H9 (cell line): ENCODE data around the gene SUPT7L. TPM values are rescaled to one million over a fixed set of nuclear protein-coding genes. Genes with fewer than 3 reads are reported as not detected.

Experiments used
- DNase-seq: peaks from one replicate; pipeline ENCODE4 v3.0.0-alpha.2; 2017
- H2AFZ ChIP-seq: one replicate; pipeline ENCODE4 v1.6.1; 2013; ENCODE audit warnings: mild to moderate bottlenecking, low read length, control low read depth, moderate library complexity
- H2AK5ac ChIP-seq: 2 replicates; pipeline ENCODE4 v1.6.1; 2013; ENCODE audit warnings: low read length, control low read depth, mixed read lengths; ENCODE audit not compliant: insufficient read length
- H2BK120ac ChIP-seq: one replicate; pipeline ENCODE4 v1.6.1; 2013; ENCODE audit warnings: low read depth, mild to moderate bottlenecking, low read length, control low read depth, inconsistent platforms; ENCODE audit not compliant: poor library complexity, severe bottlenecking
- H2BK12ac ChIP-seq: 2 replicates; pipeline ENCODE4 v1.6.1; 2013; ENCODE audit warnings: low read length, control low read depth, mixed read lengths, low read depth; ENCODE audit not compliant: insufficient read length
- H2BK15ac ChIP-seq: 2 replicates; pipeline ENCODE4 v1.6.1; 2013; ENCODE audit warnings: low read depth, low read length, control low read depth
- H2BK20ac ChIP-seq: one replicate; pipeline ENCODE4 v1.6.1; 2013; ENCODE audit warnings: low read depth, mild to moderate bottlenecking, low read length, control low read depth, inconsistent platforms; ENCODE audit not compliant: poor library complexity, severe bottlenecking
- H2BK5ac ChIP-seq: 2 replicates; pipeline ENCODE4 v1.6.1; 2013; ENCODE audit warnings: low read length, control low read depth, mixed read lengths; ENCODE audit not compliant: insufficient read length
- H3K14ac ChIP-seq: 2 replicates; pipeline ENCODE4 v1.6.1; 2013; ENCODE audit warnings: low read length, control low read depth; ENCODE audit not compliant: insufficient read depth
- H3K18ac ChIP-seq: 2 replicates; pipeline ENCODE4 v1.6.1; 2013; ENCODE audit warnings: low read depth, mild to moderate bottlenecking, mixed read lengths, low read length, control low read depth; ENCODE audit not compliant: insufficient read length
- H3K23ac ChIP-seq: 2 replicates; pipeline ENCODE4 v1.6.1; 2013; ENCODE audit warnings: low read length, control low read depth, mixed read lengths, low read depth; ENCODE audit not compliant: insufficient read length
- H3K23me2 ChIP-seq: 2 replicates; pipeline ENCODE4 v1.6.1; 2013; ENCODE audit warnings: low read depth, mild to moderate bottlenecking, mixed read lengths, low read length, control low read depth; ENCODE audit not compliant: insufficient read length, poor library complexity, severe bottlenecking
- H3K27ac ChIP-seq: 2 replicates; pipeline ENCODE4 v1.5.1; 2013; ENCODE audit warnings: low read length, control low read depth, mixed read lengths, low read depth; ENCODE audit not compliant: insufficient read length
- H3K27me3 ChIP-seq: 2 replicates; pipeline ENCODE4 v1.6.1; 2013; ENCODE audit warnings: low read length, control low read depth, inconsistent platforms; ENCODE audit not compliant: insufficient read depth
- H3K4ac ChIP-seq: 2 replicates; pipeline ENCODE4 v1.6.1; 2013; ENCODE audit warnings: low read depth, mild to moderate bottlenecking, control low read depth, inconsistent platforms, low read length, moderate library complexity
- H3K4me1 ChIP-seq: 2 replicates; pipeline ENCODE4 v1.6.1; 2013; ENCODE audit warnings: low read length, control low read depth, inconsistent platforms; ENCODE audit not compliant: insufficient read depth
- H3K4me2 ChIP-seq: 2 replicates; pipeline ENCODE4 v1.6.1; 2013; ENCODE audit warnings: low read length, control low read depth, mixed read lengths; ENCODE audit not compliant: insufficient read length, insufficient read depth
- H3K56ac ChIP-seq: 2 replicates; pipeline ENCODE4 v1.6.1; 2013; ENCODE audit warnings: low read depth, mild to moderate bottlenecking, mixed read lengths, low read length, control low read depth; ENCODE audit not compliant: insufficient read length
- H3K79me1 ChIP-seq: 2 replicates; pipeline ENCODE4 v1.6.1; 2013; ENCODE audit warnings: low read depth, mild to moderate bottlenecking, moderate library complexity, low read length, control low read depth, inconsistent platforms; ENCODE audit not compliant: insufficient read depth, poor library complexity, severe bottlenecking
- H3K79me2 ChIP-seq: 2 replicates; pipeline ENCODE4 v1.6.1; 2013; ENCODE audit warnings: low read length, control low read depth, inconsistent platforms; ENCODE audit not compliant: insufficient read depth
- H3K9ac ChIP-seq: 2 replicates; pipeline ENCODE4 v1.6.1; 2013; ENCODE audit warnings: low read length, control low read depth, mixed read lengths; ENCODE audit not compliant: insufficient read length; ENCODE audit errors: extremely low read depth
- H3K9me3 ChIP-seq: one replicate; pipeline ENCODE4 v1.6.1; 2013; ENCODE audit warnings: low read depth, low read length, inconsistent platforms; ENCODE audit not compliant: control insufficient read depth
- H3T11ph ChIP-seq: one replicate; pipeline ENCODE4 v1.6.1; 2013; ENCODE audit warnings: mild to moderate bottlenecking, low read length, control low read depth, inconsistent platforms
- H4K20me1 ChIP-seq: one replicate; pipeline ENCODE4 v1.6.1; 2013; ENCODE audit not compliant: control insufficient read depth, insufficient read length, insufficient read depth
- H4K5ac ChIP-seq: 2 replicates; pipeline ENCODE4 v1.6.1; 2013; ENCODE audit warnings: low read depth, mild to moderate bottlenecking, mixed read lengths, low read length, control low read depth; ENCODE audit not compliant: insufficient read length
- H4K8ac ChIP-seq: replicated peaks from 2 replicates; pipeline ENCODE4 v1.6.1; 2013; ENCODE audit warnings: low read length, control low read depth, mixed read lengths, low read depth; ENCODE audit not compliant: insufficient read length
- H4K91ac ChIP-seq: 2 replicates; pipeline ENCODE4 v1.6.1; 2013; ENCODE audit warnings: low read depth, mild to moderate bottlenecking, moderate library complexity, mixed read lengths, low read length, control low read depth; ENCODE audit not compliant: insufficient read length
- H3K27ac Mint-ChIP-seq, 3 experiments: 2 replicates in 2 of 3; 3 replicates in 1 of 3; pipeline ENCODE4 v1.8.0; 2020 to 2021; ENCODE audit warnings: mixed read lengths in 3 of 3, mild to moderate bottlenecking in 1 of 3, moderate library complexity in 1 of 3
- H3K27me3 Mint-ChIP-seq: 2 replicates; pipeline ENCODE4 v1.8.0; 2021; ENCODE audit warnings: low read depth, mild to moderate bottlenecking, moderate library complexity, mixed read lengths
- H3K36me3 Mint-ChIP-seq, 3 experiments: 2 replicates in 2 of 3; 3 replicates in 1 of 3; pipeline ENCODE4 v1.8.0; 2020 to 2021; ENCODE audit warnings: low read depth in 3 of 3, mixed read lengths in 3 of 3; ENCODE audit not compliant: insufficient read depth in 1 of 3
- H3K4me1 Mint-ChIP-seq, 2 experiments: 2 replicates each; pipeline ENCODE4 v1.8.0; 2020; ENCODE audit warnings: mixed read lengths in 2 of 2
- H3K4me3 Mint-ChIP-seq, 2 experiments: 2 replicates in 1 of 2; 3 replicates in 1 of 2; pipeline ENCODE4 v1.8.0; 2020 to 2021; ENCODE audit warnings: mild to moderate bottlenecking in 2 of 2, mixed read lengths in 2 of 2, moderate library complexity in 1 of 2
- H3K9me3 Mint-ChIP-seq, 2 experiments: 2 replicates in 1 of 2; 3 replicates in 1 of 2; pipeline ENCODE4 v1.8.0; 2020; ENCODE audit warnings: mild to moderate bottlenecking in 2 of 2, mixed read lengths in 2 of 2, moderate library complexity in 1 of 2
- CTCF ChIP-seq: fragments of 200-600 bp; sonication (generic); conservative IDR thresholded peaks from 3 replicates; pipeline ENCODE4 v1.8.0; 2021; ENCODE audit warnings: antibody characterized with exemption, mild to moderate bottlenecking
- WGBS: extraction: QIAGEN DNeasy Blood & Tissue Kit; methylation state at CpG from one replicate; pipeline ENCODE4 v1.1.7; 2013; ENCODE audit warnings: missing lambda C conversion rate, low lambda C conversion rate, mixed read lengths; ENCODE audit not compliant: insufficient read length; ENCODE audit errors: extremely low coverage; 5-methylcytosine and 5-hydroxymethylcytosine counted together
- total RNA-seq: library from RNA; stranded (reverse); gene quantifications from 2 replicates; pipeline ENCODE4 v1.2.1, GENCODE V29; 2021

SUPT7L gene
- total RNA-seq, 1 experiment from 2014 or later: 30.4 TPM

GRCh38 chr2:27710640-27711430 lies 47.4 kb upstream of the SUPT7L start:
- DNase-seq: no peak
- H3K27ac ChIP-seq: no peak overlapping the region
- H3K23ac ChIP-seq: no peak overlapping the region
- no peak overlapping the region for H2BK20ac ChIP-seq
- H3K79me2 ChIP-seq: no peaks in the 10 kb centered on the region
- Mint-ChIP-seq H3K4me1 (peaks cover 11 to 19% of the 10 kb centered on the region in 2 experiments), H3K27ac (no peak overlapping the region), H3K9me3 (no peaks in the 10 kb centered on the region), H3K4me3 (no peak overlapping the region), H3K27me3 (peaks cover 7% of the 10 kb centered on the region), H3K36me3 (no peaks in the 10 kb centered on the region; a peak in 1 of 7 replicates)
- H4K8ac ChIP-seq: no peak overlapping the region
- no peak overlapping the region for H3T11ph ChIP-seq
- no peaks in the 10 kb centered on the region for H4K20me1 ChIP-seq
- no peak overlapping the region for H3K56ac ChIP-seq
- no peak overlapping the region for H2AK5ac ChIP-seq
- no peak overlapping the region for H3K14ac ChIP-seq
- no peak overlapping the region for H3K9ac ChIP-seq
- no peak overlapping the region for H2BK120ac ChIP-seq
- H2AFZ ChIP-seq: no peak overlapping the region
- H3K4me2 ChIP-seq: no peak overlapping the region
- H3K23me2 ChIP-seq: peaks cover 9% of the 10 kb centered on the region
- no peak overlapping the region for H4K91ac ChIP-seq
- H3K9me3 ChIP-seq: no peaks in the 10 kb centered on the region
- peaks cover 4% of the 10 kb centered on the region; the same call in 1 of the 2 replicates for H3K4me1 ChIP-seq
- no peaks in the 10 kb centered on the region for H3K27me3 ChIP-seq
- no peak overlapping the region for H2BK5ac ChIP-seq
- H3K18ac ChIP-seq: no peak overlapping the region
- H3K4ac ChIP-seq: no peak overlapping the region
- no peaks in the 10 kb centered on the region for H3K79me1 ChIP-seq
- H2BK12ac ChIP-seq: no peak overlapping the region
- H4K5ac ChIP-seq: no peak overlapping the region
- H2BK15ac ChIP-seq: no peak overlapping the region
- no peak for TF ChIP-seq CTCF
- WGBS: no CpG with 5 or more reads among the region's 8 CpGs
